Right lobe of liver (tissue), 4 donors: ENCODE results near the gene DGKA.

Experiments used
- CTCF ChIP-seq, 4 donors: fragments of 200-600 bp in 3 of 4; fragments of 450-650 bp in 1 of 4; IDR thresholded peaks; one replicate each; pipeline versions ENCODE4 v1.5.1 to v1.8.0; 2016 to 2022; ENCODE audit warnings: antibody characterized with exemption in 4 of 4, mild to moderate bottlenecking in 2 of 4
- POLR2A ChIP-seq: fragments of 450-650 bp; IDR thresholded peaks from one replicate; pipeline ENCODE4 v1.6.1; 2017; ENCODE audit warnings: antibody characterized with exemption, mild to moderate bottlenecking
- donor health status: DM: no; HTN: no; CAD: no.
- donor health status: DM: no; HTN: no; CAD: no.
- donor health status: DM: no; HTN: yes; CAD: no.

DNA sequence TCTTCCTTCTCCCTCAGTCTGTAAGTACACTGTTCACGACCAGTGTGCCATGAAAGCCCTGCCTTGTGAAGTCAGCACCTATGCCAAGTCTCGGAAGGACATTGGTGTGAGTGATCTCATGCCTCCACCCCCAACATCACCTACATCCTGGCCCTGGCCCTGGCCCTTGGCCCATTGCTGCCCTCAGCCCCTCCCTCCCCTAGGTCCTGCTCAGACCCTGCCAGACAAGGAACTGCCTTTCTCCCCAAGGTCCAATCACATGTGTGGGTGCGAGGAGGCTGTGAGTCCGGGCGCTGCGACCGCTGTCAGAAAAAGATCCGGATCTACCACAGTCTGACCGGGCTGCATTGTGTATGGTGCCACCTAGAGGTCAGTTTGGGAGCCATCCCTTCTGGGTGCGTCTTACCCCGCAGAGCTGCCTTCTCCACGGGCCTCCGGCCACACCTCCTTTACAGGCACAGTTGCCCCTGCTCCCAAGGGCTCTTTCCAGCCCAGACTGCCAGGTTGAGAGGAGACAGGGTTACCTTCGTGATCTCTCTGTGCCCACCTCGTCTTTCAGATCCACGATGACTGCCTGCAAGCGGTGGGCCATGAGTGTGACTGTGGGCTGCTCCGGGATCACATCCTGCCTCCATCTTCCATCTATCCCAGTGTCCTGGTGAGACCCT, 9.2 kb downstream of the DGKA start:
- TF ChIP-seq POLR2A (no peak), CTCF (IDR thresholded peaks at IDR 0.05) (peak; percentile 83 to 96 (median 94))
